Transverse colon (tissue), 4 donors: ENCODE results near the gene PRKCE.

Experiments used
- CTCF ChIP-seq, 5 experiments: fragments of 200-600 bp in 3 of 5; fragments of 450-650 bp in 2 of 5; sonication (generic) in 3 of 5; IDR thresholded peaks; 1 replicate in 2 of 5; 2 replicates in 3 of 5; pipeline ENCODE4 v1.5.1; 2016 to 2017; ENCODE audit warnings: antibody characterized with exemption in 5 of 5, inconsistent platforms in 3 of 5, mild to moderate bottlenecking in 2 of 5, moderate library complexity in 1 of 5
- EP300 ChIP-seq: sonication (generic); formaldehyde crosslinking; IDR thresholded peaks from one replicate; pipeline ENCODE4 v1.6.1; 2017; ENCODE audit warnings: antibody characterized with exemption, low read depth
- POLR2A ChIP-seq: fragments of 450-650 bp; IDR thresholded peaks from one replicate; pipeline ENCODE4 v1.6.1; 2016; ENCODE audit warnings: antibody characterized with exemption, mild to moderate bottlenecking, moderate library complexity
- POLR2AphosphoS5 ChIP-seq, 3 donors: sonication (generic); formaldehyde crosslinking; IDR thresholded peaks; one replicate each; pipeline ENCODE4 v1.6.1; 2016; ENCODE audit warnings: antibody characterized with exemption in 3 of 3

- no peak for TF ChIP-seq CTCF (IDR thresholded peaks at IDR 0.05)
- no peak for TF ChIP-seq POLR2A
- TF ChIP-seq EP300: no peak
- TF ChIP-seq POLR2AphosphoS5 (IDR thresholded peaks at IDR 0.05): no peak
Measured at GRCh38 chr2:45809205-45809604, 157.7 kb downstream of the PRKCE start.
